ENCODE results near the gene EPN2.
"Not testable (repeated sequence)": the region's sequence is repeated elsewhere in the genome, so short reads cannot be mapped to it uniquely, and the experiment has no call there.

EPN2 gene

GRCh38 chr17:19226610-19227588 is 10.3 kb upstream of the EPN2 start:
- H3K27me3 Mint-ChIP-seq; H3K9me3 Mint-ChIP-seq; ATAC-seq; H3K4me3 Mint-ChIP-seq; H3K36me3 Mint-ChIP-seq (ENCODE audit: low read depth); H3K4me1 Mint-ChIP-seq; DNase-seq; H3K27ac Mint-ChIP-seq: not testable (repeated sequence)

GRCh38 chr17:19234676-19235075 is 2.5 kb upstream of the EPN2 start:
- not testable (repeated sequence) for H3K9me3 Mint-ChIP-seq; ATAC-seq; H3K36me3 Mint-ChIP-seq (ENCODE audit: low read depth)

GRCh38 chr17:19236351-19237138 is 621 bp upstream of the EPN2 start:
- H3K27ac Mint-ChIP-seq; DNase-seq; H3K9me3 Mint-ChIP-seq; H3K27me3 Mint-ChIP-seq; H3K4me1 Mint-ChIP-seq; H3K4me3 Mint-ChIP-seq; H3K36me3 Mint-ChIP-seq (ENCODE audit: low read depth): not testable (repeated sequence)
- ATAC-seq, result peak; percentile 95

More at GRCh38 chr17:19234676-19235075, 2.5 kb upstream of the EPN2 start:
- H3K27ac Mint-ChIP-seq, DNase-seq, H3K4me3 Mint-ChIP-seq, H3K4me1 Mint-ChIP-seq, H3K27me3 Mint-ChIP-seq: not testable (repeated sequence)

- DNase-seq, result peak; percentile 35
- peaks cover 8% of the 10 kb centered on the region for H3K4me1 Mint-ChIP-seq
- peak; percentile 31 for ATAC-seq
- peaks cover 10% of the 10 kb centered on the region for H3K27me3 Mint-ChIP-seq
- H3K9me3 Mint-ChIP-seq, result no peaks in the 10 kb centered on the region
- H3K36me3 Mint-ChIP-seq (ENCODE audit: low read depth), result no peaks in the 10 kb centered on the region
- H3K4me3 Mint-ChIP-seq, result peak overlapping the region; percentile 82
- peak overlapping the region; percentile 59 for H3K27ac Mint-ChIP-seq
Observed at GRCh38 chr17:19237389-19238166, 412 bp downstream of the EPN2 start.

- DNase-seq (peak; percentile 10), ATAC-seq (no peak)
- Mint-ChIP-seq H3K4me1 (peaks cover 8% of the 10 kb centered on the region), H3K4me3 (peak overlapping the region; percentile 82), H3K9me3 (no peaks in the 10 kb centered on the region), H3K27me3 (peaks cover 10% of the 10 kb centered on the region), H3K36me3 (ENCODE audit: low read depth) (no peaks in the 10 kb centered on the region), H3K27ac (no peak overlapping the region)
Observed at GRCh38 chr17:19238167-19238505, 970 bp downstream of the EPN2 start.

GRCh38 chr17:19239544-19239943 is 2.4 kb downstream of the EPN2 start:
- ATAC-seq, result no peak
- H3K9me3 Mint-ChIP-seq, result no peaks in the 10 kb centered on the region
- H3K4me3 Mint-ChIP-seq, result no peak overlapping the region
- DNase-seq, result no peak
- H3K4me1 Mint-ChIP-seq, result peaks cover 8% of the 10 kb centered on the region
- H3K36me3 Mint-ChIP-seq (ENCODE audit: low read depth), result no peaks in the 10 kb centered on the region
- H3K27ac Mint-ChIP-seq, result no peak overlapping the region
- peaks cover 10% of the 10 kb centered on the region for H3K27me3 Mint-ChIP-seq

GRCh38 chr17:19242323-19242722 is 5.2 kb downstream of the EPN2 start:
- H3K36me3 Mint-ChIP-seq (ENCODE audit: low read depth), result no peaks in the 10 kb centered on the region
- peaks cover 7% of the 10 kb centered on the region for H3K4me1 Mint-ChIP-seq
- no peak overlapping the region for H3K27ac Mint-ChIP-seq
- no peak overlapping the region for H3K4me3 Mint-ChIP-seq
- H3K27me3 Mint-ChIP-seq, result peaks cover 12% of the 10 kb centered on the region
- no peaks in the 10 kb centered on the region for H3K9me3 Mint-ChIP-seq
- no peak for DNase-seq
- no peak for ATAC-seq

GRCh38 chr17:19242926-19243325 is 5.8 kb downstream of the EPN2 start:
- Mint-ChIP-seq H3K36me3 (ENCODE audit: low read depth) (no peaks in the 10 kb centered on the region), H3K27ac (no peak overlapping the region), H3K9me3 (no peaks in the 10 kb centered on the region), H3K27me3 (peaks cover 12% of the 10 kb centered on the region), H3K4me1 (peaks cover 4% of the 10 kb centered on the region), H3K4me3 (no peak overlapping the region)
- no peak for DNase-seq
- ATAC-seq, result no peak

- ATAC-seq (no peak), DNase-seq (no peak)
- H3K9me3 Mint-ChIP-seq, result no peaks in the 10 kb centered on the region
- no peak overlapping the region for H3K4me3 Mint-ChIP-seq
- peaks cover 10% of the 10 kb centered on the region for H3K27me3 Mint-ChIP-seq
- H3K4me1 Mint-ChIP-seq, result peaks cover 4% of the 10 kb centered on the region
- H3K27ac Mint-ChIP-seq, result no peak overlapping the region
- no peaks in the 10 kb centered on the region for H3K36me3 Mint-ChIP-seq (ENCODE audit: low read depth)
Observed at GRCh38 chr17:19243838-19244237, 6.7 kb downstream of the EPN2 start.

GRCh38 chr17:19244357-19244756 is 7.2 kb downstream of the EPN2 start:
- no peak overlapping the region for H3K4me3 Mint-ChIP-seq
- ATAC-seq (no peak), DNase-seq (no peak)
- H3K27ac Mint-ChIP-seq, result no peak overlapping the region
- no peaks in the 10 kb centered on the region for H3K9me3 Mint-ChIP-seq
- H3K4me1 Mint-ChIP-seq, result peaks cover 4% of the 10 kb centered on the region
- H3K36me3 Mint-ChIP-seq (ENCODE audit: low read depth), result no peaks in the 10 kb centered on the region
- H3K27me3 Mint-ChIP-seq, result peaks cover 10% of the 10 kb centered on the region

GRCh38 chr17:19244781-19245180 is 7.6 kb downstream of the EPN2 start:
- Mint-ChIP-seq H3K36me3 (ENCODE audit: low read depth) (no peaks in the 10 kb centered on the region), H3K4me1 (peaks cover 4% of the 10 kb centered on the region), H3K27ac (no peak overlapping the region), H3K4me3 (no peak overlapping the region), H3K9me3 (no peaks in the 10 kb centered on the region), H3K27me3 (peaks cover 10% of the 10 kb centered on the region)
- ATAC-seq (no peak), DNase-seq (no peak)

GRCh38 chr17:19247473-19247872 is 10.3 kb downstream of the EPN2 start:
- Mint-ChIP-seq H3K36me3 (ENCODE audit: low read depth) (no peaks in the 10 kb centered on the region), H3K9me3 (no peaks in the 10 kb centered on the region), H3K27ac (no peak overlapping the region), H3K4me1 (peaks cover 4% of the 10 kb centered on the region), H3K27me3 (peaks cover 5% of the 10 kb centered on the region), H3K4me3 (no peak overlapping the region)
- DNase-seq (no peak), ATAC-seq (no peak)

GRCh38 chr17:19248151-19248927 is 11.2 kb downstream of the EPN2 start:
- no peak for DNase-seq
- Mint-ChIP-seq H3K9me3 (peaks cover 3% of the 10 kb centered on the region), H3K4me3 (no peak overlapping the region), H3K27ac (no peak overlapping the region), H3K27me3 (peaks cover 5% of the 10 kb centered on the region), H3K36me3 (ENCODE audit: low read depth) (no peaks in the 10 kb centered on the region), H3K4me1 (peaks cover 4% of the 10 kb centered on the region)
- ATAC-seq, result no peak

All from activated naive CD8-positive, alpha-beta T cell treated with anti-CD3 and anti-CD28 coated beads, Interleukin-2, amount 50 U/mL, for 24 hours (primary cell).